ENCODE measurements around the gene VGF.
A peak's percentile ranks its signal among the peaks of the same experiment; 100 is the strongest.

The VGF gene

GRCh38 chr7:101125989-101126650, 39.2 kb downstream of the VGF start:
- Histone ChIP-seq H3K4me3 (IDR thresholded peaks at IDR 0.05; ENCODE audit: insufficient read depth, low read depth, low read length) (no peak overlapping the region), H3K79me2 (ENCODE audit: insufficient read depth, low read depth) (no peaks in the 10 kb centered on the region), H3K9ac (no peak overlapping the region), H4K20me1 (ENCODE audit: insufficient read depth) (0 out of 2 replicates have a peak, but pooled peaks cover 4% of the 10 kb centered on the region), H3K27ac (no peak overlapping the region), H3K27me3 (ENCODE audit: insufficient read depth, low read depth) (peaks cover 99% of the 10 kb centered on the region), H2AFZ (ENCODE audit: low read depth) (no peak overlapping the region), H3K4me1 (ENCODE audit: low read depth, poor library complexity, severe bottlenecking) (peaks cover 17% of the 10 kb centered on the region), H3K36me3 (ENCODE audit: insufficient read depth) (no peaks in the 10 kb centered on the region), H3K4me2 (no peak overlapping the region)
- TF ChIP-seq, protein P1, sequence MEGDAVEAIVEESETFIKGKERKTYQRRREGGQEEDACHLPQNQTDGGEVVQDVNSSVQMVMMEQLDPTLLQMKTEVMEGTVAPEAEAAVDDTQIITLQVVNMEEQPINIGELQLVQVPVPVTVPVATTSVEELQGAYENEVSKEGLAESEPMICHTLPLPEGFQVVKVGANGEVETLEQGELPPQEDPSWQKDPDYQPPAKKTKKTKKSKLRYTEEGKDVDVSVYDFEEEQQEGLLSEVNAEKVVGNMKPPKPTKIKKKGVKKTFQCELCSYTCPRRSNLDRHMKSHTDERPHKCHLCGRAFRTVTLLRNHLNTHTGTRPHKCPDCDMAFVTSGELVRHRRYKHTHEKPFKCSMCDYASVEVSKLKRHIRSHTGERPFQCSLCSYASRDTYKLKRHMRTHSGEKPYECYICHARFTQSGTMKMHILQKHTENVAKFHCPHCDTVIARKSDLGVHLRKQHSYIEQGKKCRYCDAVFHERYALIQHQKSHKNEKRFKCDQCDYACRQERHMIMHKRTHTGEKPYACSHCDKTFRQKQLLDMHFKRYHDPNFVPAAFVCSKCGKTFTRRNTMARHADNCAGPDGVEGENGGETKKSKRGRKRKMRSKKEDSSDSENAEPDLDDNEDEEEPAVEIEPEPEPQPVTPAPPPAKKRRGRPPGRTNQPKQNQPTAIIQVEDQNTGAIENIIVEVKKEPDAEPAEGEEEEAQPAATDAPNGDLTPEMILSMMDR (conservative IDR thresholded peaks at IDR 0.05; ENCODE audit: low read depth, low read length) = no peak

DNA sequence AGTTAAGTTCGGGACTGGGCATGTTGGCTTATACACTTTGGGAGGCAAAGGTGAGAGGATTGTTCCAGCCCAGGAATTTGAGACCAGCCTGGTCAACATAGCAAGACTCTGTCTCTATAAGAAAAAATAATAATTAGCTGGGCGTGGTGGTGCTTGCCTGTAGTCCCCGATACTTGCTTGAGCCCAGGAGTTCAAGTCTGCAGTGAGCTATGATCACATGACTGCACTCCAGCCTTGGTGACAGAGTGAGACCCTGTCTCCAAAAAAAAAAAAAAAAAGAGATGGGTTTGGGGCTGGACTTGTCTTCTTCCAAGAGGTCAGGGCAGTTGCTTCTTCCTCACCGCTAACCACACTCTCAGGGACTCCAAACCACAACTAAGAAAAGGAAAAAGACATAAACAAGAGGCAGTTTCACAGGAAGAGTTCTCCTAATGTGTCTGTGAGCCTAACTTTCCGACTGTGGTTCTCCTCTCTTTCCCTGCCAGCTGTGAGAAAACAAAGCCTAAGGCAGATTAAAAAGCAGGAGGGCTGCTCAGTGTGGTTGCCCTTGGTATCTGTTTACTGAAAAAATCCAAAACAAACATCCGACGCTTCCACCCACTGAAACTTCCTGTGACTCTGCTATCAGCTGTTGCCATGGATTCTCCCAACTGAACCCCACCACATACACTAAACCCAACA, 40.9 kb downstream of the VGF start:
- H2AFZ ChIP-seq (ENCODE audit: low read depth) = no peak overlapping the region

DNA sequence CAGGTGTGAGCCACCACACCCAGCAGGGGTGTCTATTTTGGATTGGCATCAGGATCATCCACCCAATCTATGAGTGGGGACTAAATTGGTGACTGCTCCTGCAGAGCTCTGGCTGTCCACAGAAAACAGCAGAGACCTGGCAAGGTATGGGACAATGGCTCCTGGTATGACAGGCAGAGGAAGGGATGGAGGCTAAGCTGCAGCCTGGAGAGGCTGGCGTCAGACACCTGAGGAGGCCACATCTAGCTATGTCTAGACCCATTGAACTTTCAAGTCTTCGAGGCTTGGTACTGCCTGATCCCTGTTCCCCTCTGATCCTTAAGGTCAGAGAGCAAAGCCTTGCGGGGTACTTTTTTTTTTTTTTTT, 41.7 kb downstream of the VGF start:
- Histone ChIP-seq H2AFZ (ENCODE audit: low read depth) (no peak overlapping the region), H4K20me1 (ENCODE audit: insufficient read depth) (0 out of 2 replicates have a peak, but pooled peaks cover 4% of the 10 kb centered on the region), H3K27ac (no peak overlapping the region), H3K4me3 (IDR thresholded peaks at IDR 0.05; ENCODE audit: insufficient read depth, low read depth, low read length) (no peak overlapping the region), H3K4me1 (ENCODE audit: low read depth, poor library complexity, severe bottlenecking) (peaks cover 17% of the 10 kb centered on the region), H3K36me3 (ENCODE audit: insufficient read depth) (no peaks in the 10 kb centered on the region), H3K79me2 (ENCODE audit: insufficient read depth, low read depth) (no peaks in the 10 kb centered on the region), H3K4me2 (no peak overlapping the region), H3K27me3 (ENCODE audit: insufficient read depth, low read depth) (peaks cover 100% of the 10 kb centered on the region), H3K9ac (no peak overlapping the region)
- TF ChIP-seq, protein P1 (conservative IDR thresholded peaks at IDR 0.05; ENCODE audit: low read depth, low read length) = no peak

More for the DNA sequence above, 40.9 kb downstream of the VGF start:
- H4K20me1 ChIP-seq (ENCODE audit: insufficient read depth) = 0 out of 2 replicates have a peak, but pooled peaks cover 4% of the 10 kb centered on the region
- no peak overlapping the region for H3K4me3 ChIP-seq (IDR thresholded peaks at IDR 0.05; ENCODE audit: insufficient read depth, low read depth, low read length)
- H3K36me3 ChIP-seq (ENCODE audit: insufficient read depth) = no peaks in the 10 kb centered on the region
- H3K79me2 ChIP-seq (ENCODE audit: insufficient read depth, low read depth) = no peaks in the 10 kb centered on the region
- TF ChIP-seq, protein P1 (conservative IDR thresholded peaks at IDR 0.05; ENCODE audit: low read depth, low read length) = no peak
- H3K27ac ChIP-seq = no peak overlapping the region
- H3K9ac ChIP-seq = no peak overlapping the region
- H3K27me3 ChIP-seq (ENCODE audit: insufficient read depth, low read depth) = peaks cover 99% of the 10 kb centered on the region
- H3K4me1 ChIP-seq (ENCODE audit: low read depth, poor library complexity, severe bottlenecking) = peaks cover 17% of the 10 kb centered on the region
- H3K4me2 ChIP-seq = peak overlapping the region; percentile 13; the same call in 1 of the 2 replicates

- Histone ChIP-seq H2AFZ (ENCODE audit: low read depth) (no peak overlapping the region), H3K4me2 (no peak overlapping the region), H3K9ac (no peak overlapping the region), H3K4me3 (IDR thresholded peaks at IDR 0.05; ENCODE audit: insufficient read depth, low read depth, low read length) (no peak overlapping the region), H3K27ac (no peak overlapping the region), H3K79me2 (ENCODE audit: insufficient read depth, low read depth) (no peaks in the 10 kb centered on the region), H3K27me3 (ENCODE audit: insufficient read depth, low read depth) (peaks cover 100% of the 10 kb centered on the region), H4K20me1 (ENCODE audit: insufficient read depth) (0 out of 2 replicates have a peak, but pooled peaks cover 4% of the 10 kb centered on the region), H3K36me3 (ENCODE audit: insufficient read depth) (no peaks in the 10 kb centered on the region), H3K4me1 (ENCODE audit: low read depth, poor library complexity, severe bottlenecking) (peaks cover 12% of the 10 kb centered on the region)
- TF ChIP-seq, protein P1 (conservative IDR thresholded peaks at IDR 0.05; ENCODE audit: low read depth, low read length) = no peak
These were observed 42.3 kb downstream of the VGF start for GRCh38 chr7:101122933-101123702.
